PC-9 (cell line): Measurements from ENCODE around the gene PRSS48.

Source experiments
- CTCF ChIP-seq: fragments of 200-600 bp; sonication (generic); conservative IDR thresholded peaks from 2 replicates; pipeline ENCODE4 v1.6.1; 2017; ENCODE audit warnings: mixed run types, antibody characterized with exemption, mild to moderate bottlenecking, moderate library complexity
- EZH2 ChIP-seq: fragments of 200-600 bp; sonication (generic); IDR thresholded peaks from 2 replicates; pipeline ENCODE4 v1.8.0; 2017; ENCODE audit warnings: antibody characterized with exemption, low read depth

GRCh38 chr4:151329217-151330007 lies 52.5 kb downstream of the PRSS48 start:
- TF ChIP-seq CTCF (no peak), EZH2 (no peak)
